GM12878 (cell line): ENCODE data around the gene AP5Z1. TPM values are rescaled to one million over a fixed set of nuclear protein-coding genes. Genes with fewer than 3 reads are reported as not detected.
"Not testable (repeated sequence)": the region's sequence is repeated elsewhere in the genome, so short reads cannot be mapped to it uniquely, and the experiment has no call there.

ENCODE experiments used
- ATAC-seq: fragments of 200-7000 bp; cut with Tn5 transposase; 3 replicates; pipeline ENCODE4 v1.9.1; 2020; ENCODE audit warnings: mild to moderate bottlenecking, moderate library complexity
- BruUV-seq: library from RNA; stranded (reverse); fragments of 400-500 nt; replicated peaks from 2 replicates; lab custom pipeline; 2021; lab: Mats Ljungman, UMichigan
- CTCF ChIA-PET: fragments of 300-600 bp; sonication (Branson Sonifier 250); formaldehyde crosslinking; extraction: SDS; loops from one replicate; lab custom pipeline; 2021; ENCODE audit warnings: inconsistent platforms; lab: Yijun Ruan, JAX
- POLR2A ChIA-PET: fragments of 350-600 bp; formaldehyde crosslinking; extraction: SDS; loops from one replicate; lab custom pipeline; 2021; ENCODE audit warnings: inconsistent platforms; lab: Charles Lee
- RAD21 ChIA-PET: fragments of 300-600 bp; sonication (Branson Sonifier 250); formaldehyde crosslinking; loops from one replicate; lab custom pipeline; 2023; ENCODE audit warnings: antibody characterized with exemption; ENCODE audit not compliant: unreplicated experiment; lab: Charles Lee
- SMC1A ChIA-PET: fragments of 300-600 bp; sonication (Branson Sonifier 250); formaldehyde crosslinking; loops from one replicate; lab custom pipeline; 2023; ENCODE audit not compliant: unreplicated experiment, uncharacterized antibody; lab: Charles Lee
- DNase-seq: peaks from one replicate; pipeline ENCODE4 v3.0.0-alpha.2; 2011; ENCODE audit warnings: low read depth, low spot score
- FAIRE-seq: peaks from 3 replicates; lab custom pipeline; 2011; peaks lifted over from hg19 to GRCh38; lab: Jason Lieb, UNC
- H2AFZ ChIP-seq: 2 replicates; pipeline ENCODE4 v1.6.0; 2011; ENCODE audit warnings: low read depth, low read length, control low read depth; ENCODE audit not compliant: control insufficient read depth
- H3K27ac ChIP-seq: 2 replicates; pipeline ENCODE4 v1.5.1; 2011; ENCODE audit warnings: control low read depth; ENCODE audit not compliant: control insufficient read depth, insufficient read depth
- H3K27me3 ChIP-seq, 2 experiments: replicated peaks in 1 of 2; 2 replicates each; pipeline versions ENCODE4 v1.6.0 to v1.6.1; 2011; ENCODE audit warnings: low read length in 1 of 2; ENCODE audit not compliant: control insufficient read depth in 2 of 2, insufficient read depth in 2 of 2
- H3K36me3 ChIP-seq, 2 experiments: 2 replicates each; pipeline ENCODE4 v1.5.1; 2011; ENCODE audit warnings: low read length in 1 of 2; ENCODE audit not compliant: control insufficient read depth in 2 of 2, insufficient read depth in 2 of 2
- H3K4me1 ChIP-seq: 2 replicates; pipeline ENCODE4 v1.6.1; 2011; ENCODE audit warnings: mild to moderate bottlenecking, low read length, moderate library complexity, mixed read lengths; ENCODE audit not compliant: control insufficient read depth, insufficient read depth
- H3K4me2 ChIP-seq: 2 replicates; pipeline ENCODE4 v1.6.0; 2011; ENCODE audit warnings: control low read depth; ENCODE audit not compliant: control insufficient read depth, insufficient read depth
- H3K4me3 ChIP-seq: fragments of 200-600 bp; sonication (generic); 2 replicates; pipeline ENCODE4 v1.5.1; 2016
- H3K79me2 ChIP-seq: 2 replicates; pipeline ENCODE4 v1.6.0; 2011; ENCODE audit warnings: low read length; ENCODE audit not compliant: control insufficient read depth, insufficient read depth
- H3K9ac ChIP-seq: 2 replicates; pipeline ENCODE4 v1.8.0; 2011; ENCODE audit warnings: low read length, control low read depth, mixed read lengths; ENCODE audit not compliant: control insufficient read depth, insufficient read depth
- H3K9me3 ChIP-seq: replicated peaks from 3 replicates; pipeline ENCODE4 v1.5.1; 2011; ENCODE audit warnings: mild to moderate bottlenecking, low read length; ENCODE audit not compliant: control insufficient read depth, insufficient read depth
- H4K20me1 ChIP-seq: 2 replicates; pipeline ENCODE4 v1.6.0; 2011; ENCODE audit not compliant: control insufficient read depth, insufficient read depth
- CREM ChIP-seq: IDR thresholded peaks from 2 replicates; pipeline ENCODE4 v1.6.1; 2014; ENCODE audit warnings: antibody characterized with exemption, low read depth
- NBN ChIP-seq: fragments of 450-650 bp; IDR thresholded peaks from 2 replicates; pipeline ENCODE4 v1.6.1; 2016
- RBBP5 ChIP-seq: fragments of 200-600 bp; sonication (generic); conservative IDR thresholded peaks from 2 replicates; pipeline ENCODE4 v1.6.1; 2016
- TBL1XR1 ChIP-seq: IDR thresholded peaks from 2 replicates; pipeline ENCODE4 v1.6.1; 2012; ENCODE audit warnings: low read depth, low read length, improper control_type of control experiment
- WGBS: methylation state at CpG from one replicate; pipeline ENCODE4 v1.1.6; 2016; ENCODE audit warnings: low lambda C conversion rate; ENCODE audit not compliant: insufficient replicate concordance, insufficient coverage; ENCODE audit errors: missing lambda C conversion rate; 5-methylcytosine and 5-hydroxymethylcytosine counted together
- in situ Hi-C: fragments of 300-500 bp; cut with MboI; formaldehyde crosslinking; loops from 9 replicates; pipeline ENCODE4 v1.14.3; 2018; ENCODE audit warnings: mixed read lengths
- intact Hi-C: fragments of 100-400 bp; cut with micrococcal nuclease; formaldehyde crosslinking; loops from one replicate; pipeline ENCODE4 v1.14.2; 2022; ENCODE audit not compliant: unreplicated experiment
- polyA plus RNA-seq, 11 experiments: library from polyadenylated mRNA; depleted of rRNA in 4 of 11; unstranded in 6 of 11; stranded (reverse) in 5 of 11; fragments of >200 nt; fragmentation: Nextera tagmentation in 4 of 11; fragmentation: Illumina TruSeq in 1 of 11; extraction: Ambion mirVana in 4 of 11; extraction: Trizol in 1 of 11; gene quantifications; 1 replicate in 1 of 11; 2 replicates in 10 of 11; pipeline versions ENCODE4 v1.2.1 to v1.2.3, GENCODE V29; 2011 to 2016; ENCODE audit warnings: inconsistent platforms in 2 of 11, missing spikeins in 2 of 11, low read depth in 1 of 11
- total RNA-seq, 4 experiments: library from RNA; depleted of rRNA in 3 of 4; stranded (reverse); fragments of >200 nt in 3 of 4; fragmentation: Illumina TruSeq in 1 of 4; extraction: Trizol in 1 of 4; gene quantifications; 2 replicates each; pipeline versions ENCODE4 v1.2.1 to v1.2.3, GENCODE V29; 2013 to 2021

AP5Z1 gene
- total and polyA plus RNA-seq, 10 of the 15 experiments (the other 5 are each of a cell fraction or from before 2014, with no cell fraction given), result 0.37 to 43.4 (median 19.4) TPM

DNA sequence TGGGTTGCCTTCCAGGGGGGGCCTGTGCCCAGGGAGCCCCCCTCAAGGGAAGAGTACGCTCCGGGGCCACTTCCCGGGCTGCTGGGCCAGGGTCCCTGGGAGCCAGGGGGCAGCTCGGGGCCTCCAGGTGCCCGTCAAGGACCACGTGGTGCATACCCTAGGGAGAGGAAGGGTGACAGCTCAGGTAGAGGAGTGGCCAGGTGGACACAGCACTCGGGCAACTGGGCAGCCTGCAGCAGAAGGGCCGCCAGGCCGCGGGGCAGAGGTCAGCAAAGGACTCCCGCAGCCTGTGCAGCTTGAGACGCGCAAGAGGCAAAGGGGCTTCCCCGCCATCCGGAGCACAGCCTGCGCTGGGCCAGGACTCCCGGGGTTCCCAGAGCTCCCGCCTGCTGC is 26.4 kb downstream of the AP5Z1 start:
- 62% methylated on average over 15 of the region's 18 CpGs for WGBS
- ATAC-seq (no peak), FAIRE-seq (no peak)
- SMC1A ChIA-PET, result no interaction called here
- Histone ChIP-seq H2AFZ (no peak overlapping the region), H3K27ac (no peak overlapping the region)
- TF ChIP-seq RBBP5, result no peak
- no peak for TF ChIP-seq TBL1XR1
- TF ChIP-seq CREM, result no peak
- TF ChIP-seq NBN, result no peak
- TF ChIP-seq, all 136 proteins: peak for 0
- Histone ChIP-seq H3K36me3 (no peaks in the 10 kb centered on the region), H3K4me1 (no peaks in the 10 kb centered on the region), H3K27me3 (no peaks in the 10 kb centered on the region), H3K79me2 (no peaks in the 10 kb centered on the region), H3K9ac (no peak overlapping the region), H4K20me1 (no peaks in the 10 kb centered on the region), H3K9me3 (no peaks in the 10 kb centered on the region), H3K4me2 (no peak overlapping the region), H3K4me3 (no peak overlapping the region)
- in situ Hi-C loops (no loop called here), intact Hi-C loops (no loop called here)
- ChIA-PET CTCF (no interaction called here), POLR2A (no interaction called here), RAD21 (no interaction called here)
- DNase-seq, result no peak
- BruUV-seq, result no TSS peak

DNA sequence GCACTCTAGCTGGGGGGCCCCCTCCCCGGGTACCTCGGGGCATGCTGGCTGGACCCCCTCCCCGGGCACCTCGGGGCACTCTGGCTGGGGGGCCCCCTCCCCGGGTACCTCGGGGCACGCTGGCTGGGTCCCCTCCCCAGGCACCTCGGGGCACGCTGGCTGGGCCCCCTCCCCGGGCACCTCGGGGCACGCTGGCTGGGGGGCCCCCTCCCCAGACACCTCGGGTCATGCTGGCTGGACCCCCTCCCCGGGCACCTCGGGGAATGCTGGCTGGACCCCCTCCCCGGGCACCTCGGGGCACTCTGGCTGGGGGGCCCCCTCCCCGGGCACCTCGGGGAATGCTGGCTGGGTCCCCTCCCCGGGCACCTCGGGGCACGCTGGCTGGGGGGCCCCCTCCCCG is 27.2 kb downstream of the AP5Z1 start:
- POLR2A ChIA-PET, ATAC-seq, H3K79me2 ChIP-seq, RAD21 ChIA-PET, FAIRE-seq, BruUV-seq, H4K20me1 ChIP-seq, intact Hi-C loops, H3K27me3 ChIP-seq, H3K27ac ChIP-seq, H3K9ac ChIP-seq, SMC1A ChIA-PET, H3K9me3 ChIP-seq, CTCF ChIA-PET, H3K4me1 ChIP-seq, H3K36me3 ChIP-seq, H3K4me3 ChIP-seq, in situ Hi-C loops, H3K4me2 ChIP-seq, H2AFZ ChIP-seq, DNase-seq: not testable (repeated sequence)
- WGBS, result 100% methylated on average over 4 of the region's 23 CpGs
